HEK293 (cell line): ENCODE results near the gene USP22.

Experiments
- CTCF ChIP-seq: fragments of 450-650 bp; formaldehyde crosslinking; IDR thresholded peaks from 2 replicates; pipeline ENCODE4 v1.5.1; 2016; ENCODE audit warnings: missing biosample characterization, missing genetic modification characterization
- IKZF3 ChIP-seq: fragments of 450-650 bp; IDR thresholded peaks from 2 replicates; pipeline ENCODE4 v1.5.0; 2018; ENCODE audit warnings: missing biosample characterization, mild to moderate bottlenecking, missing genetic modification characterization, moderate library complexity
- KLF16 ChIP-seq: fragments of 450-650 bp; formaldehyde crosslinking; IDR thresholded peaks from 2 replicates; pipeline ENCODE4 v1.5.1; 2017; ENCODE audit warnings: missing biosample characterization, missing genetic modification characterization
- PATZ1 ChIP-seq: fragments of 450-650 bp; formaldehyde crosslinking; IDR thresholded peaks from 2 replicates; pipeline ENCODE4 v1.5.1; 2016; ENCODE audit warnings: missing biosample characterization, missing genetic modification characterization
- REST ChIP-seq: fragments of 450-650 bp; formaldehyde crosslinking; IDR thresholded peaks from 2 replicates; pipeline ENCODE4 v1.5.1; 2016; ENCODE audit warnings: missing biosample characterization, missing genetic modification characterization

GRCh38 chr17:21058098-21058893 lies 15.5 kb upstream of the USP22 start:
- no peak for TF ChIP-seq CTCF (tag by site-specific recombination)
- TF ChIP-seq IKZF3 (tag by site-specific recombination), result no peak
- TF ChIP-seq PATZ1 (tag by site-specific recombination), result no peak
- no peak for TF ChIP-seq REST (tag by site-specific recombination)
- no peak for TF ChIP-seq KLF16
